ENCODE results near the gene HORMAD1.
"Not testable (repeated sequence)": the region's sequence is repeated elsewhere in the genome, so short reads cannot be mapped to it uniquely, and the experiment has no call there.

Gene HORMAD1

DNA sequence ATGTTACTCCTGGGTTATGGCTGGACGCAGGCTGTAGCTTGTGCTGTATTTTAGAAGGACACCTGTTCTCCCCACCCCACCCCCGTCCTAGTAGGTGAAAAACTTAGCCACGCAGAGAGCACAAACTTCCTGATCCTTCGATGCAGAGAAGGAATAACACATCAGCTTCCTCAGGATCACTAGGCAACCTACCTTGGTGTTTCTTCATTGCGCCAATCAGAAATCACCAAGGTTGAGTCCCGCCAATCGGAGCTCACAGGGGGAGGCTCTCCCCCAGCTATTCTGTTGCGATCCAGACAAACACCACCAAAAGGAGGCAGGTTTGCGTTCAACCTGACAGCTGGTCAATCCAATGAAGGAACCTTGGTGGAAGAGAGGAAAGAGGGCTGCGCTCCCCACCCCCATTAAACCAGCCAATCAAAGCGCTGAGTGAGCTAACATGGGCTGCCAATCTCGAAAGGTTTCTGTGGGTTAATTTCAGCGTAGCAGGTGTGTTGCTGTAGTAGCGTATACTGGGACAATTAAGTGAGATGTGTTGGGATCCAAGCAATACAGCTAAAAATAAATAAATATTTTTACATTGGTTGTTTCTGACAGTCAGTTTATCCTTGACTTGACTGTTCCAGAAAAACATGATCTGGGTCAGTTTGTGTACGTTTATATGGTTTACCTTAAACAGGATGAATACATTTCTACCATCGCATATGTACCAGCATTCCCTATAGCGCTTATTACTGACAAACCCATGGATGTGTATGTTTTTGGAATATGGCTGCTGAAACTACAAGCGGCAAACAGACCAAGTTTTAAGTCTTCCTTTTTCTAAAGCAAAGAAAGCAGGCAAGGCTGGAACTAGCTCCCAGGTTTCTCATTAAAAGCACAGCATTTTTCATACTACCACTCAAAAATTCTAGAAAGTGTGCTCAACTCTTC lies 23.4 kb downstream of the HORMAD1 start, which contains the start of gene GOLPH3L:
GOLPH3L (minus strand) TSS at position 160 of the 933 bp plus-strand sequence. CDS start 2,316 bp downstream, outside the sequence.
- in situ Hi-C loops (cut with HindIII; ENCODE audit: low sequenced_read_pairs): no loop called here

DNA sequence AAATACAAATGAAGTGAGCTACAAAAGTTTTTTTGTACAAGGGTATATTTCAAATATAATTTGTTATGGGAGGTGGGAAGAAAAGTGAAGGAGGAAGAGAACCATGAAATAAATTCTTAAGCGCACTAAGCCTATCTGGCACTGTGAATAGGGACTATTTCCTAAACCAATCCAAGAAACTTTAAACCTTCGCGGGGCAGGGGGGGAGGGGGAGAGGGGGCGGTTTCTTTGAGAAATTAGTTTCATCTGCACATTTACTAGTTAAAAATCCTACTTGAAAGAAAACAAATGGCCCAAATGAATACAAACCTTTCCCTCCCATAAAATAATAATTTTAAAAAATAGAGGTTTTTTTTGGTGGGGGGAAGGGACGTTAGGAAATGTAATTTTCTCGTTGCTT lies 24.1 kb downstream of the HORMAD1 start:
- in situ Hi-C loops (cut with HindIII; ENCODE audit: low sequenced_read_pairs): no loop called here

- in situ Hi-C loops (cut with HindIII; ENCODE audit: low sequenced_read_pairs): no loop called here
Measured at GRCh38 chr1:150696162-150696561, 24.5 kb downstream of the HORMAD1 start.

DNA sequence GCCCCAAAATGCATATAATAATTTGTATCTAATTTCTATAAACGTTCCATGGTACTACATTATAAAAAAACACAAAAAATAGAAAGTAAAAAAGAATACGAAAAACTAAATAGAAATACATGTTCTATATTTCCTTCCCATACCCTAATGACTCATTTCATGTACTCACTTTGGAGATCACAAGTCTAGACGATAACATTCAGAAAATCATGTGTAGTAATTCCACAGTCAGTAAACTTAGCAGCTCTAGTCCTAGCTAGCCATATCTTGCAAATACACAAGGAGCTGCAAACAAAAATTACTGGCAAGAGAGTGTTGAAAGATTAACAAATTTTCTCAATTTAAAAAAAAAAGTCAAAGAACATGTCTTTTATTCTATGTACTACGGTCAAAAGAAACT lies 25.1 kb downstream of the HORMAD1 start:
- in situ Hi-C loops (cut with HindIII; ENCODE audit: low sequenced_read_pairs): no loop called here

DNA sequence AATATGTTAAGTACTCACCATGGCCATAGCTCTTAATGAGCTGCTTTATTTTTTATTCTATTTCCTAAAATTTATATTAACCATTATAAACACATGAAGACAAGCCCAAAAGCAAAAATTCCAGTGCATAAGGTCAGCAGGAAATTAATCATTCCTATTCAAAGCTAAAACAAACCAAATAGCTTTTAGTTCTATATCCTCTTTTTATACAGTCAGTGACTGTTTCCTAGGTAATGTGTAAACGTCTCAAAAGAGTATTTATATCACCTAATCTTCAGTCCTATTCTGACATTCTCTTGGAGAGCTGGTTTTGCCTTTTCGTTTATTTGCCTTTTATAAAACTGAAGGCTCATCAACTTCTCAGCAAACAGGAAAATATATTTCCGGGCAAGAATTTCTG lies 28.0 kb downstream of the HORMAD1 start:
- in situ Hi-C loops (cut with HindIII; ENCODE audit: low sequenced_read_pairs): no loop called here

- in situ Hi-C loops (cut with HindIII; ENCODE audit: low sequenced_read_pairs): no loop called here
Measured at GRCh38 chr1:150688763-150689162, 31.9 kb downstream of the HORMAD1 start.

DNA sequence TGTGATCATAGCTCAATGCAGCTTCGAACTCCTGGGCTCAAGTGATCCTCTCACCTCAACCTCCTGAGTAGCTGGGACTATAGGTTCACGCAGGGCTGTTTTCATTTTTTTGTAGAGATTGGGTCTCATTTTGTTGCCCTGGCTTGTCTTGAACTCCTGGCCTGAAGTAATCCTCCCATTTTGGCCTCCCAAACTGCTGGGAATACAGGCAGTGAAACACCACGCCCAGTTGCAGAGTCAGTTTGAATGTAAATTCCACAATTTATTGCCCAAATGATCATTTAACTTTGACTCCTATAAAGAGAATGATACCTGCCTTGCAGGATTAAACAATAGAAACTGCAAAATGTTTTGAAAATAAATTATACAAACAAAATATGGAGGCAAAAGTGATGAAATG lies 34.4 kb downstream of the HORMAD1 start:
- in situ Hi-C loops (cut with HindIII; ENCODE audit: low sequenced_read_pairs): no loop called here

GRCh38 chr1:150683914-150684313 lies 36.8 kb downstream of the HORMAD1 start:
- in situ Hi-C loops (cut with HindIII; ENCODE audit: low sequenced_read_pairs): no loop called here

GRCh38 chr1:150678988-150679387 lies 41.7 kb downstream of the HORMAD1 start:
- in situ Hi-C loops (cut with HindIII; ENCODE audit: low sequenced_read_pairs): no loop called here

DNA sequence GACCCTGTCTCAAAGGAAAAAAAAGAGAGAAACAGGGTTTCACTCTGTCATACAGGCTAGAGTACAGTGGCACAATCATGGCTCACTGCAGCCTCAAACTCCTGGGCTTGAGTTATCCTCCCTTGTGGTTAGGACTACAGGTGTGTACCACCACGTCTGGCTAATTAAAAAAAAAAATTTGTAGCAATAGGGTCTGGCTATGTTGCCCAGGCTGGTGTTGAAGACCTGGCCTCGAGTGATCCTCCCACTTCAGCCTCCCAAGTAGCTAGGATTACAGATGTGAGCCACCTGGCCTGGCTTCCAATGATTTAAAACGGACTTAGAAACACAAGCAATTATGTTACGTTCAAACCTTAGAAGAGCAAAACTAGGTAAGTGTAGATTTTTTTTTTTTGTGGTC lies 45.8 kb downstream of the HORMAD1 start:
- in situ Hi-C loops (cut with HindIII; ENCODE audit: low sequenced_read_pairs): no loop called here

DNA sequence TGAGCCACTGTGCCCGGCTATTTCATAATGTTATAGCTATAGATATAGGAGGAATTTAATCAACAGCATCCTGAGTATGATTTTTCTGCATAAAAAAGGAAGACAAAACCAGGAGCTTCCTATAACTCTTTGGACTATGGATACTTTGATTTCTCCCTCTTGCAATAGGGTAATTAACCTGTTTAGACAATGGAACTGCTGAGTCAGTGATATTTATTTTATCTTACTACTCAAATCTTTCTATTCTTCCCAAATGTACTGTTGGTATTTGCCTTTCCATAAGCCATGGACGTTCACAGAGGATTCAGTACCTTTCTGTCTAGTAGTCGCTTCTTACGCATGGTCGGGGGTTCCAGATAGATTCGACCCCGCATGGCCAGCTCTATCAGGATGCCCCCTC lies 57.4 kb downstream of the HORMAD1 start:
- in situ Hi-C loops (cut with HindIII; ENCODE audit: low sequenced_read_pairs): no loop called here

DNA sequence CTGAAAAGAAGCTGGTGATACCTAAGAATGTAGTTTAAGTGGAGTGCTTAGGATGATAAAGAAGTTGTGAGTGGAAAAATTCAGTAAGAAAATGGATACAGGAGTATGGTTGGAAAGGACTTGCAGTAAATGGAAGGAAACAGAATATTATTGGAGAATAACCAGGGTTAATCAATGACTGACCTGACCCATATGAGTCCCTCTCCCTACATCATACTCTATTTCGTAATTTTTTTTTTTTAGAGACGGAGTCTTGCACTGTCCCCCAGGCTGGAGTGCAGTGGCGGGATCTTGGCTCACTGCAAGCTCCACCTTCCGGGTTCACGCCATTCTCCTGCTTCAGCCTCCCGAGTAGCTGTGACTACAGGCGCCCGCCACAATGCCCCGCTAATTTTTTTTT lies 57.9 kb downstream of the HORMAD1 start:
- in situ Hi-C loops (cut with HindIII; ENCODE audit: low sequenced_read_pairs): no loop called here

DNA sequence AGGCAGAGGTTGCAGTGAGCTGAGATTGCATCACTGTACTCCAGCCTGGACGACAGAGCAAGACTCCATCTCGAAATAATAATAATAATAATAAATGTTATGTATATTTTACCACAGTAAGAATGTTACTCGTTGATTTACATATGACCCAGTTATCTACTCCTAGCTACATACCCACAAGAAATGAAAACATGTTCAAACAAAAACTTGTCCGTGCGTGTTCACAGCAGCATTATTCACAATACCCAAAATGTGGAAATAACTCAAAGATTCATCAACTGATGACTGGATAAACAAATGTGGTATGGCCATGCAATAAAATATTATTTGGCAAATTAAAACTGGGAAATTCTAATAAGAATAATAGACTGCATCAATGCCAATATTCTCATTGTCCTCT lies 59.5 kb downstream of the HORMAD1 start:
- in situ Hi-C loops (cut with HindIII; ENCODE audit: low sequenced_read_pairs): no loop called here

DNA sequence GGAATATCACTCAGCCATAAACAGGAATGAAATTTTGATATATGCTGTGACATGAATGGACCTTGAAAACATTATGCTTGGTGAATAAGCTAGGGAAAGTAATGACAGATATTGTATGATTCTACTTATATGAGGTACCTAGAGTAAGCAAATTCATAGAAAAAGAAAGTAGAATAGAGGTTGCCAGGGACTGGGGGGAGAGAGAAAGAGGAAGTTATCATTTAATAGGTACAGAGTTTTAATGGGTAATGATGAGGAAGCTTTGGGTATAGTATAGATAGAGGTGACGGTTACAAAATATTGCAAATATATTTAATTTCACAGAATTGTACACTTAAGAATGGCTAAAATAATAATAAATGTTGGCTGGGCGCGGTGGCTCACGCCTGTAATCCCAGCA lies 60.1 kb downstream of the HORMAD1 start:
- in situ Hi-C loops (cut with HindIII; ENCODE audit: low sequenced_read_pairs): no loop called here

- in situ Hi-C loops (cut with HindIII; ENCODE audit: low sequenced_read_pairs): not testable (repeated sequence)
Measured at GRCh38 chr1:150657064-150657463, 63.6 kb downstream of the HORMAD1 start.

GRCh38 chr1:150654635-150655034 lies 66.1 kb downstream of the HORMAD1 start:
- in situ Hi-C loops (cut with HindIII; ENCODE audit: low sequenced_read_pairs): not testable (repeated sequence)

DNA sequence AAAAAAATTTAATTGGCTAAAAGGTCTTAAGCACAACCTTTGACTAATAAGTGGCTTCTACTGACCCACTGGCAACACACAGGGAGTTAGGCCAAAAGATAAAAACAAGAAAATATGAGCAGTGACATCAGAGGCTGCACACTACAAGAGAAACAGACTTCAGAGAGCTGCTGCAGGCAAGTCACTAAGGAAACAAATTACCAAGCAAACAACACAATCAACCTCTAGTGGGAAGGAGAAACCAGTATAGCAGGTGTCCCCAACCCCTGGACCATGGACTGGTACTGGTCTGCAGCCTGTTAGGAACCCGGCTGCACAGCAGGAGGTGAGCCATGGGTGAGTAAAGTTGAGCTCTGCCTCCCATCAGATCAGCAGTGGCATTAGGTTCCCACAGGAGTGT lies 70.5 kb downstream of the HORMAD1 start:
- in situ Hi-C loops (cut with HindIII; ENCODE audit: low sequenced_read_pairs): no loop called here

DNA sequence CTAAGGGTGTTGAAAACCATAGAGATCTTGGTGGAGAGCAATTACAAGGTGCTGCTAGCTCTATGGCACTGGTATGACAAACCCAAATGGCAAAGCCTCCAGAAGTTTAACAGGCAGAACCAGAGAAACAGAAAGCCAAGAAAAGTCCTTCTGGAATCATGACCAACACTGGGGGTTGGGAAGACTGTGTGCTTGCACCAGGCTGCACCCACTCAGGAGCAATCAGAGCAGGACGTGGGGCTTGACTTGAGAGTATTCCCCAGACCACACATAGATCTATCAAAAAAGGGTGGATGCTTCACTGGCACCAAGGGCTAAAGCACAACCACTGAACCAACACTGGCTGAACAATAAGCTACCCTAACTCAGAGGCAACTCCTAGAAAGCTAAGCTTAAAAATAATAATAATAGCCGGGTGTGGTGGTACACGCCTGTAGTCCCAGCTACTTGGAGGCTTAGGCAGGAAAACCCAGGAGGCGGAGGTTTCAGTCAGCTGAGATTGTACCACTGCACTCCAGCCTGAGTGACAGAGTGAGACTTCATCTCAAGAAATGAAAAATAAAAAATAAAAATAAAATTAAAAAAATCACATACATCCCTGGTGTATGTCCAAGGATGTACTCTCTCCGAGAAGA lies 71.1 kb downstream of the HORMAD1 start:
- in situ Hi-C loops (cut with HindIII; ENCODE audit: low sequenced_read_pairs): loop anchor here (10.0 kb wide), 1 partner anchor 75 kb away; the partner anchor contains the start of gene MCL1
